Nephron (organoid): ENCODE results near the gene TLCD3B.
A peak's percentile ranks its signal among the peaks of the same experiment; 100 is the strongest.
"Not testable (repeated sequence)": the region's sequence is repeated elsewhere in the genome, so short reads cannot be mapped to it uniquely, and the experiment has no call there.

ENCODE experiments used
- H3K27ac Mint-ChIP-seq, 3 experiments: 2 replicates each; pipeline ENCODE4 v1.8.0; 2020; ENCODE audit warnings: mixed read lengths in 3 of 3, mild to moderate bottlenecking in 2 of 3, moderate library complexity in 1 of 3
- H3K27me3 Mint-ChIP-seq: 2 replicates; pipeline ENCODE4 v1.8.0; 2021; ENCODE audit warnings: low read depth, mild to moderate bottlenecking, moderate library complexity, mixed read lengths
- H3K36me3 Mint-ChIP-seq: 2 replicates; pipeline ENCODE4 v1.8.0; 2020; ENCODE audit warnings: low read depth, mixed read lengths
- H3K4me1 Mint-ChIP-seq: 2 replicates; pipeline ENCODE4 v1.8.0; 2020; ENCODE audit warnings: mixed read lengths
- H3K4me3 Mint-ChIP-seq, 3 experiments: 2 replicates each; pipeline ENCODE4 v1.8.0; 2020; ENCODE audit warnings: mild to moderate bottlenecking in 3 of 3, mixed read lengths in 3 of 3, moderate library complexity in 2 of 3
- H3K9me3 Mint-ChIP-seq: 2 replicates; pipeline ENCODE4 v1.8.0; 2020; ENCODE audit warnings: mixed read lengths
- TF ChIP-seq, protein P1 (sequence below), 3 experiments: fragments of 200-600 bp; sonication (generic); IDR thresholded peaks; one replicate each; pipeline ENCODE4 v1.5.0; 2021; ENCODE audit warnings: antibody characterized with exemption in 3 of 3; ENCODE audit not compliant: unreplicated experiment in 3 of 3

The TLCD3B gene

DNA sequence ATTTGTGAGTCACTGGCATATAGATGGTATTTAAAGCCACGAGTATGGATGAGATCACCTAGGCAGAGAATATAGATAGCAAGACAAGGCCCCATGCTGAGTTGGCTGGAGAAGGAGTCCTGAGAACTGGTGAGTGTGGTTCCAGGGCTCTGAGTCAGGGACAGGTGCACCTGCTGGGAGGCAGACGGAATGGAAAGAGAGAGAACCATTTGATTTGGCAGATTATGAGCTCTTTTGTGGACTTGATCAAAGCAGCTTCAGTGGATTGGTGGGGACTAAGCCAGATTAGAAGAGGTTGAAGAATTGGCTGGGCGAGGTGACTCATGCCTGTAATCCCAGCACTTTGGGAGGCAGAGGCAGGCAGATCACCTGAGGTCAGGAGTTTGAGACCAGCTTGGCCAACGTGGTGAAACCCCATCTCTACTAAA, 12.3 kb downstream of the TLCD3B start:
- Mint-ChIP-seq H3K4me1 (no peaks in the 10 kb centered on the region), H3K27me3 (peaks cover 38% of the 10 kb centered on the region), H3K36me3 (no peaks in the 10 kb centered on the region), H3K4me3 (no peak overlapping the region), H3K27ac (no peak overlapping the region), H3K9me3 (no peaks in the 10 kb centered on the region)
- TF ChIP-seq, protein P1, sequence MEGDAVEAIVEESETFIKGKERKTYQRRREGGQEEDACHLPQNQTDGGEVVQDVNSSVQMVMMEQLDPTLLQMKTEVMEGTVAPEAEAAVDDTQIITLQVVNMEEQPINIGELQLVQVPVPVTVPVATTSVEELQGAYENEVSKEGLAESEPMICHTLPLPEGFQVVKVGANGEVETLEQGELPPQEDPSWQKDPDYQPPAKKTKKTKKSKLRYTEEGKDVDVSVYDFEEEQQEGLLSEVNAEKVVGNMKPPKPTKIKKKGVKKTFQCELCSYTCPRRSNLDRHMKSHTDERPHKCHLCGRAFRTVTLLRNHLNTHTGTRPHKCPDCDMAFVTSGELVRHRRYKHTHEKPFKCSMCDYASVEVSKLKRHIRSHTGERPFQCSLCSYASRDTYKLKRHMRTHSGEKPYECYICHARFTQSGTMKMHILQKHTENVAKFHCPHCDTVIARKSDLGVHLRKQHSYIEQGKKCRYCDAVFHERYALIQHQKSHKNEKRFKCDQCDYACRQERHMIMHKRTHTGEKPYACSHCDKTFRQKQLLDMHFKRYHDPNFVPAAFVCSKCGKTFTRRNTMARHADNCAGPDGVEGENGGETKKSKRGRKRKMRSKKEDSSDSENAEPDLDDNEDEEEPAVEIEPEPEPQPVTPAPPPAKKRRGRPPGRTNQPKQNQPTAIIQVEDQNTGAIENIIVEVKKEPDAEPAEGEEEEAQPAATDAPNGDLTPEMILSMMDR (IDR thresholded peaks at IDR 0.05; ENCODE audit: unreplicated experiment in 3 of 3), result no peak

DNA sequence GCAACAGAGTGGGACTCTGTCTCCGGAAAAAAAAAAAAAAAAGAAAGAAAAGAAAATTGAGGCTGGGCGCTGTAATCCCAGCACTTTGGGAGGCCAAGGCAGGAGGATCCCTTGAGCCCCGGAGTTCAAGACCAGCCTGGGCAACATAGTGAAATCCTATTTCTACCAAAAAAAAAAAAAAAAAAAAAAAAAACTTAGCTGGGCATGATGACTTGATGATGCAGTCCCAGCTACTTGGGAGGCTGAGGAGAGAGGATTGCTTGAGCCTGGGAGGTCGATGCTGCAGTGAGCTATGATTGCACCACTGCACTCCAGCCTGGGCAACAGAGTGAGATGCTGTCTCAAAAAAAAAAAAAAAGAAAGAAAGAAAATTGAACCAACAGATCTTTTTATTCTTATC, 13.1 kb downstream of the TLCD3B start:
- peaks cover 40% of the 10 kb centered on the region for H3K27me3 Mint-ChIP-seq
- H3K27ac Mint-ChIP-seq, H3K9me3 Mint-ChIP-seq, H3K4me3 Mint-ChIP-seq, H3K4me1 Mint-ChIP-seq, H3K36me3 Mint-ChIP-seq: not testable (repeated sequence)

DNA sequence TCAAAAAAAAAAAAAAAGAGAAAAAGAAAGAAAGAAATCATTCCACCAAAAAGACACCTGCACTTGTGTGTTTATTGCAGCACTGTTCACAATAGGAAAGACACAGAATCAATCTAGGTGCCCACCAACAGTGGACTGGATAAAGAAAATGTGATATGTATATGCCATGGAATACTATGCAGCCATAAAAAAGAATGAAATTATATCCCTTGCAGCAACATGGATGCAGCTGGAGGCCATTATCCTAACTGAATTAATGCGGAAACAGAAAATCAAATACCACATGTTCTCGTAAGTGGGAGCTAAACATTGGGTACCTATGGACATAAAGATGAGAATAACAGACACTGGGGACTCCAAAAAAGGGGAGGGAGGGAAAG, 13.8 kb downstream of the TLCD3B start:
- Mint-ChIP-seq H3K4me3 (no peak overlapping the region), H3K4me1 (no peaks in the 10 kb centered on the region)

DNA sequence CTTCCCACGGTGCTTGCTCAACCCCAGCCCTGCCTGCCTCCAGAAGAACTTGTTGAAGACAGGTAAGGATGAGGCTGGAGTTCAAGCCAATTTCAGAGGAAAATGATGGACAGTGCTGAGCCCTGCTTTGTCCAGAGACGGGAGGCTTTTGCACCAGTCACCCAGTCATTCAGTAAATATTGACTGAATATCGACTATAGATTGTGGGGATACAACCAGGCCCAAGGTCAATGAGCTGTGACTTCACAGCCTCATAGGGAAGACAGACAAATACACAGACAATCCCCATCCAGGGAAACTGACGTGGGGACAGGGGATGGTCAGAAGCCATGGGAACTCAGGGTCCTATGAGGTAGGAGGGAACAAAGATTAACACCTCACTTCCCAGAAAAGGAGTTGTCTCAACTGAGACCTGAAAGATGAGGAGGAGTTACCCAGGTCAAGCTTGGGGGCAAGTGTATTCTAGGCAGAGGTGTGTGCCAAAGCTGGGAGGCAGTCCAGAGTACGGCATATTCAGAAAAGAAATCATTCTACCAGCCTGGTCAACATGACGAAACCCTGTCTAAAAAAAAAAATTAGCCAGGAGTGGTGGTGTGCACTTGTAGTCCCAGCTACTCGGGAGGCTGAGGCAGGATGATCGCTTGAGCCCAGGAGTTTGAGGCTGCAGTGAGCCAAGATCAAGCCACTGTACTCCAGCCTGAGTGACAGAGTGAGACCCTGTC, 14.4 kb downstream of the TLCD3B start:
- Mint-ChIP-seq H3K27me3 (peaks cover 45% of the 10 kb centered on the region), H3K4me1 (peaks cover 5% of the 10 kb centered on the region), H3K4me3 (no peak overlapping the region), H3K9me3 (no peaks in the 10 kb centered on the region), H3K36me3 (no peaks in the 10 kb centered on the region), H3K27ac (no peak overlapping the region)
- TF ChIP-seq, protein P1 (IDR thresholded peaks at IDR 0.05; ENCODE audit: unreplicated experiment in 3 of 3), result no peak

More for the DNA sequence above, 13.8 kb downstream of the TLCD3B start:
- H3K9me3 Mint-ChIP-seq, result no peaks in the 10 kb centered on the region
- H3K27ac Mint-ChIP-seq, result no peak overlapping the region
- H3K27me3 Mint-ChIP-seq, result peaks cover 40% of the 10 kb centered on the region
- TF ChIP-seq, protein P1 (IDR thresholded peaks at IDR 0.05; ENCODE audit: unreplicated experiment in 3 of 3), result no peak
- H3K36me3 Mint-ChIP-seq, result no peaks in the 10 kb centered on the region

DNA sequence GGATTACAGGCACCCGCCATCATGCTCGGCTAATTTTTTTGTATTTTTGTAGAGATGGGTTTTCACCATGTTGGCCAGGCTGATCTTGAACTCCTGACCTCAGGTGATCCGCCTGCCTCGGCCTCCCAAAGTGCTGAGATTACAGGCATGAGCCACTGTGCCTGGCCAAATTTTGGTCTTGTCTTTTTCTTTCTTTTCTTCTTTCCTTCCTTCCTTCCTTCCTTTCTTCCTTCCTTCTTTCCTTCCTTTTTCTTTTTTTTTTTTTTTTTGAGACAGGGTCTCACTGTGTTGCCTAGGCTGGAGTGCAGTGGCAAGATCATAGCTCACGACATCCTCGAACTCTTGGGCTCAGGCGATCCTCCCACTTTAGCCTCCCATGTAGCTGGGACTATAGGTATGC, 15.6 kb downstream of the TLCD3B start:
- not testable (repeated sequence) for H3K9me3 Mint-ChIP-seq, H3K36me3 Mint-ChIP-seq, H3K27ac Mint-ChIP-seq, H3K4me1 Mint-ChIP-seq
- Mint-ChIP-seq H3K27me3 (peaks cover 36% of the 10 kb centered on the region), H3K4me3 (peak overlapping the region in 1 of 3 experiments; percentile 30)

DNA sequence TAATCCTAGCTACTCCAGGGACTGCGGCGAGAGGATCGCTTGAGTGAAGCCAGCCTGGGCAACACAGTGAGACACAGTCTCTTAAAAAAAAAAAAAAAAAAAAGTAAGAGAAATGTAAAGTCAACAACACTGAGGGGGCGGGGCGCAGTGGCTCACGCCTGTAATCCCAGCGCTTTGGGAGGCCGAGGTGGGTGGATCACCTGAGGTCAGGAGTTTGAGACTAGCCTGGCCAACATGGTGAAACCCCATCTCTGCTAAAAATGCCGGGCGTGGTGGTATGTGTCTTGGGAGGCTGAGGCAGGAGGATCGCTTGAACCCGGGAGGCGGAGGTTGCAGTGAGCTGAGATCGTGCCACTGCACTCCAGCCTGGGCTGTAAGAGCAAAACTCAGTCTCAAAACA, 18.5 kb downstream of the TLCD3B start:
- H3K4me1 Mint-ChIP-seq, H3K27ac Mint-ChIP-seq, H3K36me3 Mint-ChIP-seq, H3K9me3 Mint-ChIP-seq: not testable (repeated sequence)
- Mint-ChIP-seq H3K4me3 (peak overlapping the region in 2 of 3 experiments; percentile 40 to 84), H3K27me3 (peaks cover 50% of the 10 kb centered on the region)

DNA sequence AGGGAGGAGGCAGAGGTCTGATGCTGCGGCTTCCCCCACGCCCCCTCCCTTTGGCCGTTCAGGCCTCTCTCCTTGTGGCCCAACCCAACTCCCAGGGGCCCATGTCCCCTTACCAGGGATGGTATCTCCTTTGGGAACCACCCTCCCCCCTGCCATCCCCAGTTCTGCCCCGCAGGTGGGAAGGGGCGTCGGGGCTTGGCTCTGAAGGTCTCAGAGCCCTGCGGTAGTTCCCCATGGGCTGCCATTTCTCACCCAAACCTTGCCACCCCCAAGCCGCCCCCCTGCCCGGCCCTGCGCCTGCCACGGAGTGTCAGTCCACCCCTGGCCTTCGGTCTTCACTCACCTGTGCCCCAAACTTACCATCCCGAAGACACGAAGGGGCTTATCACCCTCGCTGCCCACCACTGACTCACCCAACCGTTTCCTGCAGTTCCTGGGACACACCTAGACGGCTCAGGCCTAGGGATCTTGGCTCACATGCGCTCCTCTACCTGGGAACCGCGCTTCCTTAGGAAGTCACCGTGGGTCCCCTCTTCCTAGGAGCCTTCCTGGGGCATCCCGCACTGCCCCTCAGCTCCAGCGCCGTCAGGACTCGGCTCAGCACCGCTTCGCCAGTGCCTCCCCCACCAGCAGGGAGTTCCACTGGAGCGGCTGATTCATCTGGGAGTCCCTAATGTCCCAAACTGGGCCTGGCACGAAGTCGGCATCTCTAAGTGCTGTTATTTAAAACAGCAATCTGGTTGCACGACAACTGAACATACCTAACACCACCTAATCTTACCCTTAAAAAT, 19.2 kb downstream of the TLCD3B start:
- peaks cover 5% of the 10 kb centered on the region for H3K4me1 Mint-ChIP-seq
- no peaks in the 10 kb centered on the region for H3K36me3 Mint-ChIP-seq
- TF ChIP-seq, protein P1 (IDR thresholded peaks at IDR 0.05; ENCODE audit: unreplicated experiment in 3 of 3), result no peak
- H3K9me3 Mint-ChIP-seq, result no peaks in the 10 kb centered on the region
- peak overlapping the region; percentile 84 to 88 (median 87) for H3K4me3 Mint-ChIP-seq
- peaks cover 50% of the 10 kb centered on the region for H3K27me3 Mint-ChIP-seq
- H3K27ac Mint-ChIP-seq, result no peak overlapping the region
